T-cell (primary cell): ENCODE measurements around the gene USP5. TPM values are rescaled to one million over a fixed set of nuclear protein-coding genes. Genes with fewer than 3 reads are reported as not detected.
A peak's percentile ranks its signal among the peaks of the same experiment; 100 is the strongest.

ENCODE experiments used
- ATAC-seq, 4 experiments: fragments of 200-7000 bp in 3 of 4; fragments of 150-1000 bp in 1 of 4; cut with Tn5 transposase; replicated peaks in 1 of 4; 1 replicate in 3 of 4; 2 replicates in 1 of 4; pipeline ENCODE4 v1.10.0; 2021; ENCODE audit warnings: moderate library complexity in 3 of 4, mild to moderate bottlenecking in 2 of 4, moderate number of reproducible peaks in 1 of 4
- CTCF ChIA-PET, 2 donors: fragments of 300-600 bp; sonication (Branson Sonifier 250); formaldehyde crosslinking; loops; one replicate each; lab custom pipeline; 2022; ENCODE audit warnings: antibody characterized with exemption in 2 of 2; lab: Charles Lee
- POLR2A ChIA-PET, 2 donors: fragments of 300-600 bp; sonication (Branson Sonifier 250); formaldehyde crosslinking; loops; one replicate each; lab custom pipeline; 2022; ENCODE audit warnings: antibody characterized with exemption in 2 of 2; lab: Charles Lee
- DNase-seq, 35 experiments: peaks; one replicate each; pipeline versions ENCODE4 v3.0.0 to v3.0.0-alpha.2; 2013 to 2023
- H3K27ac ChIP-seq: one replicate; pipeline ENCODE4 v1.5.1; 2013; ENCODE audit warnings: low read length
- H3K27me3 ChIP-seq, 2 experiments: replicated peaks in 1 of 2; 1 replicate in 1 of 2; 2 replicates in 1 of 2; pipeline versions ENCODE4 v1.6.1 to v1.7.0; 2013; ENCODE audit warnings: low read length in 1 of 2, mixed read lengths in 1 of 2; ENCODE audit not compliant: control insufficient read depth in 2 of 2, insufficient read depth in 2 of 2; ENCODE audit errors: extremely low read depth in 1 of 2
- H3K36me3 ChIP-seq, 2 donors: 1 replicate in 1 of 2; 2 replicates in 1 of 2; pipeline versions ENCODE4 v1.6.1 to v1.7.0; 2013; ENCODE audit warnings: low read length in 1 of 2; ENCODE audit not compliant: control insufficient read depth in 2 of 2, insufficient read depth in 1 of 2; ENCODE audit errors: extremely low read depth in 1 of 2
- H3K4me1 ChIP-seq, 2 experiments: 1 replicate in 1 of 2; 2 replicates in 1 of 2; pipeline versions ENCODE4 v1.6.1 to v1.7.0; 2013; ENCODE audit warnings: low read length in 2 of 2, mixed read lengths in 1 of 2; ENCODE audit not compliant: insufficient read depth in 2 of 2, control insufficient read depth in 1 of 2; ENCODE audit errors: extremely low read depth in 1 of 2
- H3K4me3 ChIP-seq, 2 donors: 1 replicate in 1 of 2; 2 replicates in 1 of 2; pipeline versions ENCODE4 v1.5.1 to v1.7.0; 2013; ENCODE audit warnings: mild to moderate bottlenecking in 2 of 2, low read length in 1 of 2, moderate library complexity in 1 of 2; ENCODE audit not compliant: control insufficient read depth in 1 of 2; ENCODE audit errors: extremely low read depth in 1 of 2
- H3K9me3 ChIP-seq: 2 replicates; pipeline ENCODE4 v1.7.0; 2013
- H3K27ac Mint-ChIP-seq, 2 donors: one replicate each; pipeline ENCODE4 v1.8.0; 2020 to 2021; ENCODE audit warnings: mild to moderate bottlenecking in 2 of 2, mixed read lengths in 2 of 2
- H3K27me3 Mint-ChIP-seq, 2 donors: one replicate each; pipeline ENCODE4 v1.8.0; 2021 to 2022; ENCODE audit warnings: mixed read lengths in 2 of 2
- H3K36me3 Mint-ChIP-seq: one replicate; pipeline ENCODE4 v1.8.0; 2021; ENCODE audit warnings: mixed read lengths
- H3K4me1 Mint-ChIP-seq, 3 donors: one replicate each; pipeline ENCODE4 v1.8.0; 2020 to 2022; ENCODE audit warnings: mixed read lengths in 3 of 3, mild to moderate bottlenecking in 1 of 3
- H3K4me3 Mint-ChIP-seq, 3 donors: one replicate each; pipeline ENCODE4 v1.8.0; 2020 to 2022; ENCODE audit warnings: mild to moderate bottlenecking in 3 of 3, mixed read lengths in 3 of 3, moderate library complexity in 3 of 3
- H3K9me3 Mint-ChIP-seq, 3 donors: one replicate each; pipeline ENCODE4 v1.8.0; 2020 to 2022; ENCODE audit warnings: mixed read lengths in 3 of 3
- WGBS: methylation state at CpG from one replicate; pipeline ENCODE4 v1.1.5; 2013; ENCODE audit warnings: missing lambda C conversion rate; ENCODE audit not compliant: insufficient coverage; 5-methylcytosine and 5-hydroxymethylcytosine counted together
- total RNA-seq, 35 experiments: library from RNA in 6 of 35; stranded (reverse) in 6 of 35; fragments of 120-200 nt in 1 of 35; gene quantifications; one replicate each; pipeline versions ENCODE4 v1.2.1 to v1.2.4 and lab custom pipeline; 2013 to 2026

The USP5 gene
- total RNA-seq, 5 donors from 2014 or later (not counting 1 experiment from before 2014, with no cell fraction given), result 64.2 to 95.8 (median 85.8) TPM

DNA sequence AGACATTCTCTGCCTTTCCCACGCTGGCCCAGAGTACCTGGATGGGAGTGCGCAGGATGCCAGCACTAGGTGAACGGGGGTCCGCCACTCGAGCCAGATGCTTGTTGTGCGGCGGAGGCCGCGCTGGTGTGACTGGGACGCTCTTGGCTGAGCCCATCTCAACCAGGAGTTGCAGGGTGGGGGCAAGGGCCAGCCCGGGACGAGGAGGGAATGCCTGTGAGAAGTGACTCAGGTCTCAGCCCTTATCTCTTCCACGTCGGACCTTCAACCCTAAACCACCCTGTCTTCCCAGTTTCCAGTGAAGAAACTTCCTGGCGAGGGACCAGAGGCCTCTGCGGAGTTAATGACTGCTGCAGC, 1.2 kb upstream of the USP5 start:
- Histone ChIP-seq H3K27me3 (no peaks in the 10 kb centered on the region), H3K9me3 (no peaks in the 10 kb centered on the region), H3K4me1 (peaks cover 20 to 34% of the 10 kb centered on the region in 2 experiments), H3K4me3 (peak overlapping the region; percentile 69 to 97), H3K36me3 (peaks cover 6 to 9% of the 10 kb centered on the region in 2 donors), H3K27ac (peak overlapping the region; percentile 94)
- H3K9me3 Mint-ChIP-seq, result no peaks in the 10 kb centered on the region
- CTCF ChIA-PET, result interaction anchor here in 1 of 2 donors (0.5 to 3.9 kb wide), 12 partner anchors 16 to 259 kb away, joined by 3 to 58 read pairs (median 5); partner anchors contain the start of genes C12orf57, RNU7-1, SPSB2 and ZNF384
- H3K36me3 Mint-ChIP-seq, result peaks cover 3% of the 10 kb centered on the region
- ATAC-seq (no peak), DNase-seq (no peak)
- H3K27ac Mint-ChIP-seq, result no peak overlapping the region
- whole genome bisulfite sequencing, result 59% methylated on average over 12 of the region's 16 CpGs
- no peaks in the 10 kb centered on the region for H3K27me3 Mint-ChIP-seq
- POLR2A ChIA-PET, result interaction anchor here in 1 of 2 donors (1.0 kb wide), 1 partner anchor 93 kb away, joined by 3 read pairs; the partner anchor contains the start of gene C12orf57
- H3K4me1 Mint-ChIP-seq, result peaks cover 22 to 36% (median 33%) of the 10 kb centered on the region in 3 donors
- peak overlapping the region in 2 of 3 donors; percentile 79 to 94 for H3K4me3 Mint-ChIP-seq

- ATAC-seq, result peak; percentile 49 to 60 (median 57)
- Histone ChIP-seq H3K27me3 (no peaks in the 10 kb centered on the region), H3K36me3 (peaks cover 7 to 15% of the 10 kb centered on the region in 2 donors), H3K27ac (peak within 1 kb of the TSS; percentile 94), H3K4me3 (peak within 1 kb of the TSS; percentile 69 to 97), H3K4me1 (peaks cover 20 to 34% of the 10 kb centered on the region in 2 experiments), H3K9me3 (no peaks in the 10 kb centered on the region)
- H3K36me3 Mint-ChIP-seq, result peaks cover 6% of the 10 kb centered on the region
- H3K4me1 Mint-ChIP-seq, result peaks cover 22 to 38% (median 33%) of the 10 kb centered on the region in 3 donors
- no peaks in the 10 kb centered on the region for H3K27me3 Mint-ChIP-seq
- 0% methylated on average over 18 of the region's 37 CpGs for WGBS
- peak within 1 kb of the TSS; percentile 79 to 98 (median 94) for H3K4me3 Mint-ChIP-seq
- CTCF ChIA-PET, result interaction anchor here (0.5 to 3.9 kb wide), 28 partner anchors 16 to 1375 kb away, joined by 3 to 58 read pairs (median 4); partner anchors contain the start of genes C12orf57 (in 1 of the 2), COPS7A (in 1 of the 2), LPCAT3 (in 1 of the 2) and MLF2 (in 1 of the 2)
- POLR2A ChIA-PET, result interaction anchor here (0.6 to 3.1 kb wide), 8 partner anchors 17 to 286 kb away, joined by 3 to 19 read pairs (median 7); partner anchors contain the start of genes C12orf57 (in 1 of the 2), ENO2 (in 1 of the 2), MLF2 (in 1 of the 2) and RNU7-1 (in 1 of the 2)
- H3K9me3 Mint-ChIP-seq, result no peaks in the 10 kb centered on the region
- H3K27ac Mint-ChIP-seq, result peak within 1 kb of the TSS; percentile 98 to 99
- peak; percentile 73 to 96 (median 91) for DNase-seq
These were observed 613 bp upstream of the USP5 start, which contains the start of gene CDCA3 for GRCh38 chr12:6851153-6851920. CDCA3 (minus strand) TSS chr12:6851286; CDS start chr12:6850952, 334 bp downstream.

GRCh38 chr12:6852651-6853354, 853 bp downstream of the USP5 start:
- ATAC-seq (peak in 2 of 4 experiments; percentile 0 to 4), DNase-seq (peak in 32 of 35 experiments; percentile 25 to 68 (median 48))
- H3K27ac Mint-ChIP-seq, result peak overlapping the region; percentile 98 to 99
- peaks cover 17% of the 10 kb centered on the region for H3K36me3 Mint-ChIP-seq
- peaks cover 7 to 30% of the 10 kb centered on the region in 2 donors for H3K36me3 ChIP-seq
- 0% methylated on average over 4 of the region's 18 CpGs for WGBS
- H3K27me3 Mint-ChIP-seq, result no peaks in the 10 kb centered on the region
- peak overlapping the region; percentile 79 to 98 (median 94) for H3K4me3 Mint-ChIP-seq
- H3K4me3 ChIP-seq, result peak overlapping the region; percentile 69 to 97
- H3K4me1 ChIP-seq, result peaks cover 20 to 34% of the 10 kb centered on the region in 2 experiments
- CTCF ChIA-PET, result interaction anchor here (0.6 to 3.9 kb wide), 20 partner anchors 13 to 518 kb away, joined by 3 to 58 read pairs (median 5); partner anchors contain the start of genes SPSB2 (in 2 of the 2), C12orf57 (in 1 of the 2), LPCAT3 (in 1 of the 2) and P3H3 (in 1 of the 2)
- H3K9me3 Mint-ChIP-seq, result no peaks in the 10 kb centered on the region
- H3K4me1 Mint-ChIP-seq, result peaks cover 22 to 41% (median 33%) of the 10 kb centered on the region in 3 donors
- POLR2A ChIA-PET, result interaction anchor here (0.5 to 3.1 kb wide), 12 partner anchors 14 to 381 kb away, joined by 3 to 19 read pairs (median 4); partner anchors contain the start of genes C12orf57 (in 1 of the 2), LPCAT3 (in 1 of the 2), LRRC23 (in 1 of the 2) and MLF2 (in 1 of the 2)
- H3K9me3 ChIP-seq, result no peaks in the 10 kb centered on the region
- peak overlapping the region; percentile 60 for H3K27ac ChIP-seq
- H3K27me3 ChIP-seq, result no peaks in the 10 kb centered on the region

DNA sequence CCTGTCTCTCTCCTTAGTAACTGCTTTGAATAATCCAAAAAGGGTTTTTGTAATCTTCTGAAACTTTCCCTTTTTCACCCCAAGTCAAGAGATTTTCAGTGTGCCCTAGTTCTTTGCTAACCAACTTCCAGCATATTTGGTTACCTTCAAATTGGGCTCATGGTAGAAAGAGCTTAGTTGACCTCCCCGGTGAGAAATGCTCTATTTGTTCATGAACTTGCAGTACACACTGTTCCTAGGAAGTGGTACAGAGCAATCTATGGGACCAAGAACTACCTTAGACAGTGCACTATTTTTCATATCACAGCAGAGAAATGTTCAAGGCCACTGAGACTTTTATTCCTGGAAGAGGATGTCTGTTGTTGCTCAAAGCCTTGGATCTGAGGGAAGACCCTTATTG, 1.7 kb downstream of the USP5 start:
- Histone ChIP-seq H3K36me3 (peaks cover 10 to 38% of the 10 kb centered on the region in 2 donors), H3K4me1 (peaks cover 20 to 34% of the 10 kb centered on the region in 2 experiments), H3K9me3 (no peaks in the 10 kb centered on the region), H3K4me3 (no peak overlapping the region), H3K27ac (peak overlapping the region; percentile 60), H3K27me3 (no peaks in the 10 kb centered on the region)
- Mint-ChIP-seq H3K4me1 (peaks cover 22 to 41% (median 33%) of the 10 kb centered on the region in 3 donors), H3K27ac (peak overlapping the region; percentile 98 to 99), H3K36me3 (peaks cover 21% of the 10 kb centered on the region), H3K9me3 (no peaks in the 10 kb centered on the region), H3K27me3 (no peaks in the 10 kb centered on the region), H3K4me3 (peak overlapping the region; percentile 79 to 98 (median 94))
- DNase-seq (no peak), ATAC-seq (no peak)
- ChIA-PET CTCF (interaction anchor here (0.5 to 3.9 kb wide), 7 partner anchors 11 to 165 kb away, joined by 3 to 58 read pairs (median 5); partner anchors contain the start of genes SPSB2 (in 2 of the 2), LPCAT3 (in 1 of the 2) and PTMS (in 1 of the 2)), POLR2A (interaction anchor here (0.5 to 3.1 kb wide), 6 partner anchors 19 to 339 kb away, joined by 3 to 19 read pairs (median 10); partner anchors contain the start of genes C12orf57 (in 1 of the 2), RNU7-1 (in 1 of the 2) and SPSB2 (in 1 of the 2))
- WGBS, result no CpG with 5 or more reads among the region's 1 CpG

DNA sequence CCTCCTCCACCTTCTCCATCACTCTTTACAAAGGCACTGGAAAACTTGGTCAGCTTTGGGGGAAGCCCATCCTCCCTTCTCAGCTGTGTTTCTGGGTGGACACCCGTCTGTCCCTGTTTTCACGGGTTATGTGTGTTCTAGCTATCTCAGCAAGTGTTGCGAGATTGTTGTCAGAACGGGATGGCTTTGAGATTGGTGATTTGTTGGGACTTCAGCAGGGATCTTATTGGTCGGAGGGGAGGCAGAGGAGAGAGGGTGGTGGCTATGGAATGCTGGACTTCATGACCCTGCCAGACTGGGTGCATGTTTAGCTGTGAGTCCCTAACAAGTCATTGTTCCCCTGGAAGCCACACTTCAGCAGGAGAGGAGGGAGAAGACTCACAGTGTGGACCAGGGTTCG, 2.1 kb downstream of the USP5 start:
- Mint-ChIP-seq H3K36me3 (peaks cover 21% of the 10 kb centered on the region), H3K4me3 (peak overlapping the region in 2 of 3 donors; percentile 79 to 98)
- peak overlapping the region; percentile 60 for H3K27ac ChIP-seq

More for the DNA sequence above, 2.1 kb downstream of the USP5 start:
- Histone ChIP-seq H3K4me3 (no peak overlapping the region), H3K27me3 (no peaks in the 10 kb centered on the region), H3K9me3 (no peaks in the 10 kb centered on the region), H3K4me1 (peaks cover 20 to 34% of the 10 kb centered on the region in 2 experiments), H3K36me3 (peaks cover 10 to 42% of the 10 kb centered on the region in 2 donors)
- no peaks in the 10 kb centered on the region for H3K27me3 Mint-ChIP-seq
- H3K9me3 Mint-ChIP-seq, result no peaks in the 10 kb centered on the region
- POLR2A ChIA-PET, result interaction anchor here (0.6 to 3.1 kb wide), 6 partner anchors 19 to 164 kb away, joined by 3 to 19 read pairs (median 7); partner anchors contain the start of genes C12orf57 (in 1 of the 2), RNU7-1 (in 1 of the 2) and SPSB2 (in 1 of the 2)
- DNase-seq, result no peak
- CTCF ChIA-PET, result interaction anchor here (0.5 to 3.9 kb wide), 6 partner anchors 11 to 164 kb away, joined by 3 to 58 read pairs (median 4); partner anchors contain the start of genes SPSB2 (in 2 of the 2), LPCAT3 (in 1 of the 2) and PTMS (in 1 of the 2)
- peaks cover 22 to 41% (median 33%) of the 10 kb centered on the region in 3 donors for H3K4me1 Mint-ChIP-seq
- peak overlapping the region; percentile 98 to 99 for H3K27ac Mint-ChIP-seq
- ATAC-seq, result no peak
- WGBS, result 92% methylated on average over 5 of the region's 6 CpGs
